GM23248 (cell line): Measurements from ENCODE around the gene HDAC9.

Experiments used
- EZH2 ChIP-seq: fragments of 200-600 bp; sonication (generic); IDR thresholded peaks from 2 replicates; pipeline ENCODE4 v1.6.1; 2018; ENCODE audit warnings: antibody characterized with exemption, mild to moderate bottlenecking; ENCODE audit not compliant: insufficient read depth, poor library complexity, severe bottlenecking
- EZH2phosphoT487 ChIP-seq: fragments of 200-600 bp; sonication (generic); IDR thresholded peaks from 2 replicates; pipeline ENCODE4 v1.6.1; 2018; ENCODE audit warnings: antibody characterized with exemption, moderate library complexity, mild to moderate bottlenecking, low read depth; ENCODE audit not compliant: insufficient read depth

DNA sequence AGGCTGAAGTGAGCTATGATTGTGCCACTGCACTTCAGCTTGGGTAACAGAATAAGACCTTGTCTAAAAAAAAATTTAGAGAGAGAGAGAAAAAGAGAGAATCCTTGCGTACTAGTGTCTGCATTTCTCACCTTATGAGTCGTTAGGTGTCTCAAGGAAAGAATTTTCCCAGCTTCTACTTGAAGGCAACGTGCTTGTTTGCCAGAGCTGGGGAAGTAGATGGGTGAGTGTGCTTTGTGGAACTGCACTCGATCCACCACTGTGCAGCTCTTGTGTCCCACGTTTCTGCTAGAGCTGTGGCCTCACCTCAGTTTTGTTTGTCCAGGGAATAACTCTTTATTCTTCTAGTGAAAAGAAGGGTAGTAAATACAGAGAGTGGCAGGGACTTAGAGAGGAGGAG lies 38.9 kb downstream of the HDAC9 start:
- TF ChIP-seq EZH2phosphoT487 (no peak), EZH2 (no peak)
